H54 (cell line): ENCODE measurements around the gene ZNF319.

Source experiments
- DNase-seq: peaks from one replicate; pipeline ENCODE4 v3.0.0; 2011; ENCODE audit warnings: low spot score, mixed read lengths; ENCODE audit not compliant: insufficient read length
- FAIRE-seq: peaks from 3 replicates; lab custom pipeline; 2011; peaks lifted over from hg19 to GRCh38; lab: Jason Lieb, UNC
- POLR2A ChIP-seq: IDR thresholded peaks from 2 replicates; pipeline ENCODE4 v1.6.1; 2011; ENCODE audit warnings: low read depth, mild to moderate bottlenecking, low read length

The ZNF319 gene

DNA sequence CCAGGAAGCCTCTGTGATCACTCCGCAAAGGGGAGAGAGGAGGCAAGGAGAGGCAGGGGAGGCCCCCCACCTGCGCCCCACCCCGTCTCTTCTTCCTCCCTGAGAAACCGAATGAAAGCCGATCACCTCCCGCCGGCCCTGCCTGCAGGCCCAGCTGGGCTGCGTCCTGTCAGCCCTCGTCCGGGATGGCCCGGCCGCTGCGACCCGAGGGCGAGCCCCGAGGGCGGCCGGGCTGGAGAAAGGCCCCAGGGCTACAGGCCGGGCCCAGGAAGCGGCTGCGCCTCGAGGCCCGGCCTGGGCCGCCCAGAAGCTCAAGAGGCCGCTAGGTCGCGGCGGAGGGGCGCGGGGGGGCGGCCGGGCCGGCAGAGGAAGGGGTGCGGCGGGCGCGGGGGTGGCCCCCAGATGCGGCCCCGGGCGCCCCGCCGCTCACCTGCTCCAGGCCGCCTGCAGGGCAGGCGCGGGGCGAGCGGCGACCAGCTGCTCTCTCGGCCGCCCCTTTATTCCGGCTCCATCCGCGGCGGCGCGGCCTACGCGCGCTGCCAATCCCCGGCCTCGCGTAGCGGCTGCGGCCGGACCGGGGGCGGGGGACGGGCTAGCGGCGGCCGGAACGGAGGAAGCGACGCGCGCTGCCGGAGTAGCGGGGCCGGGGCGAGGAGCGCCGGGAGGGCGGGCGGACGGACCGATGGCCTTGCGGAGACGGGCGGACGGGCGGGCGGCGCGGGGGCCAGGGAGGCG lies at the start of gene ZNF319:
Gene ZNF319 (minus strand): TSS at position 702 of the 735 bp plus-strand sequence. CDS start 2,407 bp downstream, outside the sequence.
- FAIRE-seq (no peak), DNase-seq (peak; percentile 37)
- TF ChIP-seq POLR2A: peak; percentile 37; the same call in 1 of the 2 replicates

DNA sequence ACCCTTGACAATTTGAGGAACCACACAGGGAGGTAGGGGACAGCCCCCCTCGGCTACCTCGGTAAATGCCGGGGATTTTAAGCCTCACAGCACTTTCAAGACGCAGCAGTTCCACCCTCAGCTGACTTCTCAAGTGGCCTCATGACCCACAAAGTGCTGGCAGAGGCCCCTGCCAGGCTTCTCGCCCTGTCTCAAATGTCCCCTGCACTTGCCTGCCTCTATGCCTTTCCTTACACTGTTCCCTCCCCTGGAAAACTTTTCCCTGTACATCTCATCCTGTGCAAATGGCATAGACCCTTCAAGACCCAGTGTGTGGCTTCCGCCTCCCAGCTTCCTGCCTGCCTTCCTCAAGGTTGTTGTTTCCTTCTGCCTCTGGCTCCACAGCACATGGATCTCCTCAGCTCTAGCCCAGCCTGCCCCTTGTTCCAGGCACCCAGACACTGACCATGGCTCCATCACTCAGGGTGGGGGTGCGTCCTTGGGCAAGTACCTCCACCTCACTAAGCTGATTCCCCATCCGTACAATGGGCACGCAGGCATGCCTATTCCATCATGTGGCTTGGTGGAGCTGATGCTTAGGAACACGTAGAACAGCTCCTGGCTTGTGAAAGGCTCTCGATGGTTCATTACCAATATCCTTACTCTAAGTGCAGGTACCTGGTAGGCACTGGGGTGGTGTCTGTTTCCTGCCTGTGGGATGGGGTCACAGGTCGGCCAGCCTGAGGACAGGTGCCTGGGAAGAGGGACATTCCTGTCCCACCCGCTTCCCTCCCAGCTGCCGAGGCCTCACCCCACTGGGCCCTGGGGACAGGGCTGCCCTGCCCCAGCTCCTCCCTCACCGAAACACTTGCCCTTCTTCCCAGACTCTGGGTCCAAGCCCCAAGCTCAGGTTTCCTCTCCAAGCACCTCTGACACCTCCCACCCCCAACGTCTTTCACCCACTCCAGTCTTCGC lies 49.0 kb upstream of the ZNF319 start:
- FAIRE-seq (no peak), DNase-seq (no peak)
- no peak for TF ChIP-seq POLR2A

GRCh38 chr16:58048494-58049231 lies 48.2 kb upstream of the ZNF319 start:
- no peak for FAIRE-seq
- TF ChIP-seq POLR2A: no peak

DNA sequence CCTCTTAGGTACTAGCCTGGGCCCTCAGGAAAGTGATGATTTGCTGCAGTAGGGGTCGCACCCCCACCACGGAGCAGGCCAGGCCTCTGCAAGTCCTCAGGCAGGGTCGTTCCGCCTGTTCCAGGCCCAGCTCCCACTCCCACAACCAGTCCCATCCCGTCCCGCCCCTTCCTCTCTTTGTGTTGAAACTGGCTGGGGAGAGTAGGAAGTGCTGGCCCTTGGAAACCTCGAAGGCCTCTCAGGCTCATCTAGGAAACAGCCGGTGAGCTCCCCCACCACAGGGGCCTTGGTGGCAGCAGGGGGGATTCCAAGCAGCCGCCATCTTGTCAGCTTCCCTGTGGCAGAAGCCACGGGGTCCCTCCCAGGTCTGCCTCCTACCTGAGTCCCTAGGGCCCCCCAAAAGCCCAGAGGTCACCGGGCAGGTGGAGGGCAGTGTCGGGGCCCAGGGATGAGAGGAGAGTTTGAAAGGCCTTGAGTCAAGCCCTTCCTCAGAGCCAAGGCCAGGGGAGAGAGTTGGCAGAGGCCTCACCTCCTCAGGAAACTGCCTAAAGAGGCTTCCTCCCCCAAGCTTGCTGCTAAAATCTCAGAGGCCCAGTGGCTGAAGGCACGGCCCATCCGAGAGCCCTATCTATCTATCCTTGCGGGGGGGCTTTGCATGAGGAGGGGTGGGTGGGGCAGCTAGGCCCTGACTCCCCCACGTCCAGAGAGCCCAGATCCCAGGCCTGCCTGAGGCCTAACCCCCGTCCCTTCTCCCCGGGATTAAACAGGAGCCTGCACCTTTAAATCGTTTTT lies 47.3 kb upstream of the ZNF319 start:
- no peak for TF ChIP-seq POLR2A
- no peak for FAIRE-seq
- no peak for DNase-seq

More at GRCh38 chr16:58048494-58049231, 48.2 kb upstream of the ZNF319 start:
- no peak for DNase-seq

- no peak for FAIRE-seq
- DNase-seq: no peak
Observed at GRCh38 chr16:58046936-58047335, 46.5 kb upstream of the ZNF319 start.

GRCh38 chr16:58046054-58046881 lies 45.8 kb upstream of the ZNF319 start:
- TF ChIP-seq POLR2A: no peak
- FAIRE-seq (no peak), DNase-seq (no peak)

More at GRCh38 chr16:58046936-58047335, 46.5 kb upstream of the ZNF319 start:
- no peak for TF ChIP-seq POLR2A

DNA sequence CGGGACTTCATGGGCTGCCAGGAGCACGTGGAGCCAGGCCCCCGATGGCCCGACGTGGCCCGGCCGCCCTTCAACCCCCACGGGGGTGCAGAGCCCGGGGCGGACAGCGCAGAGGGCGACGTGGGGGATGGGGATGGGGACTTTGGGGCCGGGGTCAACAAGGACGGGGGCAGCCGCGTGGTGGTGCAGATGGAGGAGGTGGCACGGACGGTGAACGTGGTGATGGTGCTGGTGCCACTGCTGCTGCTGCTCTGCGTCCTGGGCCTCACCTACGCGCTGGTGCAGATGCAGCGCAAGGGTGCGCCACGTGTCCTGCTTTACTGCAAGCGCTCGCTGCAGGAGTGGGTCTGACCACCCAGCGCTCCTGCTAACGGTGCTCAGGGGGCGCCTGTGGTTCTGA lies 44.6 kb upstream of the ZNF319 start:
- FAIRE-seq (no peak), DNase-seq (no peak)
- no peak for TF ChIP-seq POLR2A

GRCh38 chr16:58044266-58045019 lies 44.0 kb upstream of the ZNF319 start:
- TF ChIP-seq POLR2A: no peak
- FAIRE-seq (no peak), DNase-seq (no peak)

- no peak for FAIRE-seq
- no peak for TF ChIP-seq POLR2A
- DNase-seq: no peak
Observed at GRCh38 chr16:58043571-58044155, 43.2 kb upstream of the ZNF319 start.

- TF ChIP-seq POLR2A: no peak
- no peak for FAIRE-seq
- DNase-seq: no peak
Observed at GRCh38 chr16:58042886-58043515, 42.5 kb upstream of the ZNF319 start.
